22Rv1 (cell line): ENCODE results near the gene GRIN3B.

Experiments
- H3K27ac ChIP-seq: fragments of 450-650 bp; 2 replicates; pipeline ENCODE4 v1.5.1; 2017
- ZFX ChIP-seq: fragments of 450-650 bp; IDR thresholded peaks from 2 replicates; pipeline ENCODE4 v1.6.1; 2017; ENCODE audit warnings: antibody characterized with exemption, borderline replicate concordance
- TF ChIP-seq, protein P1 (sequence below): fragments of 450-650 bp; IDR thresholded peaks from 2 replicates; pipeline ENCODE4 v1.5.1; 2017; ENCODE audit warnings: mild to moderate bottlenecking

Gene GRIN3B

DNA sequence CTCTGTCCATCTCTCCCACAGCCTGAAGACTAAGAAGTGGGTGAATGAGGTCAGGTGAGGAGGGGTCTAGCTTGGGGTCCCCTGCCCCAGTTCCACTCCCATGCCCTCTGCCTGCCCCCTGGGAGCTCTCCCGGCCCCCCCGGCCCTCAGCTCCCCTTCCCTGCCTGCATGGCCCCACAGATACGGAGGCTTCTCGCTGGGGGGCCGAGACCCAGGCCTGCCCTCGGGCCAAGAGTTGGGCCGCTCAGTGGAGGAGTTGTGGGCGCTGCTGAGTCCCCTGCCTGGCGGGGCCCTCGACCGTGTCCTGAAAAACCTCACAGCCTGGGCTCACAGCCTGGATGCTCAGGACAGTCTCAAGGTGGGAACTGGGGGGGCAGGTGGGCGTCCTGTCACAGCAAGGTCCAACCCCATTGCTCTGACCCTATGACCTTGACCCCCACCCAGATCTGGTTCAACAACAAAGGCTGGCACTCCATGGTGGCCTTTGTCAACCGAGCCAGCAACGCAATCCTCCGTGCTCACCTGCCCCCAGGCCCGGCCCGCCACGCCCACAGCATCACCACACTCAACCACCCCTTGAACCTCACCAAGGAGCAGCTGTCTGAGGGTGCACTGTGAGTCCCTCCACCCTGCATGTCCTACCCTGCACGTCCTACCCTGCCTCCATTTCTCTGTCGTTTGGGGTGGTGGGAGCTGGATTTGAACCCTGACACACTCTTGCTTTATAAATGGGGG, 55.8 kb downstream of the GRIN3B start:
- no peak overlapping the region for H3K27ac ChIP-seq
- no peak for TF ChIP-seq ZFX
- TF ChIP-seq, protein P1, sequence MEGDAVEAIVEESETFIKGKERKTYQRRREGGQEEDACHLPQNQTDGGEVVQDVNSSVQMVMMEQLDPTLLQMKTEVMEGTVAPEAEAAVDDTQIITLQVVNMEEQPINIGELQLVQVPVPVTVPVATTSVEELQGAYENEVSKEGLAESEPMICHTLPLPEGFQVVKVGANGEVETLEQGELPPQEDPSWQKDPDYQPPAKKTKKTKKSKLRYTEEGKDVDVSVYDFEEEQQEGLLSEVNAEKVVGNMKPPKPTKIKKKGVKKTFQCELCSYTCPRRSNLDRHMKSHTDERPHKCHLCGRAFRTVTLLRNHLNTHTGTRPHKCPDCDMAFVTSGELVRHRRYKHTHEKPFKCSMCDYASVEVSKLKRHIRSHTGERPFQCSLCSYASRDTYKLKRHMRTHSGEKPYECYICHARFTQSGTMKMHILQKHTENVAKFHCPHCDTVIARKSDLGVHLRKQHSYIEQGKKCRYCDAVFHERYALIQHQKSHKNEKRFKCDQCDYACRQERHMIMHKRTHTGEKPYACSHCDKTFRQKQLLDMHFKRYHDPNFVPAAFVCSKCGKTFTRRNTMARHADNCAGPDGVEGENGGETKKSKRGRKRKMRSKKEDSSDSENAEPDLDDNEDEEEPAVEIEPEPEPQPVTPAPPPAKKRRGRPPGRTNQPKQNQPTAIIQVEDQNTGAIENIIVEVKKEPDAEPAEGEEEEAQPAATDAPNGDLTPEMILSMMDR = no peak

DNA sequence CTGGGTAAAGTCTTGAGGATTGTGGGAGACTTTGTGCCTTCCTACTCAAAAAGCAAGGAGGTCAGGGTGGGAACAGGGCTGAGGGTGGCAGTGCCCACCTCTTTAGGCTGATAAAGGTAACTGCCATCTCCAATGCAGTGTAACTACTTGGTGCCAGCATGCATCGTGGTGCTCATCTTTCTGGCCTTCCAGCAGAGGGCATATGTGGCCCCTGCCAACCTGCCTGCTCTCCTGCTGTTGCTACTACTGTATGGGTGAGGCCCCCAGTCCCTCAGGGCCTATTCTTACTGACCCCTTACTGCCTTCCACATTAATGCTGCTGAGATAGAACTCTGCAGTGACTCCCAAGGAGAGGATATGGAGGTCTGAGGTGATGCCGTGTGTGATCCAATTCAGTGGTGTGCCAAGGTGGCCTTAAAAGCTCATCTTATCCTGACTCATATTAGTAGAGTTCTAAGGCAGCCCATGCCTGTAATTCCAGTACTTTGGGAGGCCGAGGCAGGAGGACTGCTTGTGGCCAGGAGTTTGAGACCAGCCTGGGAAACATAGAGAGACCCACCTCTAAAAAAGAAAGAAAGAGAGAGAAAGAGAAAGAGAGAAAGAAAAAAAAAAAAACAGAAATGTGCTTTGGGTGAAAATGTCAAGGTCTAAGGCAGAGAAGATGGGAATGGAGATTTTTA, 57.1 kb downstream of the GRIN3B start:
- H3K27ac ChIP-seq = no peak overlapping the region

DNA sequence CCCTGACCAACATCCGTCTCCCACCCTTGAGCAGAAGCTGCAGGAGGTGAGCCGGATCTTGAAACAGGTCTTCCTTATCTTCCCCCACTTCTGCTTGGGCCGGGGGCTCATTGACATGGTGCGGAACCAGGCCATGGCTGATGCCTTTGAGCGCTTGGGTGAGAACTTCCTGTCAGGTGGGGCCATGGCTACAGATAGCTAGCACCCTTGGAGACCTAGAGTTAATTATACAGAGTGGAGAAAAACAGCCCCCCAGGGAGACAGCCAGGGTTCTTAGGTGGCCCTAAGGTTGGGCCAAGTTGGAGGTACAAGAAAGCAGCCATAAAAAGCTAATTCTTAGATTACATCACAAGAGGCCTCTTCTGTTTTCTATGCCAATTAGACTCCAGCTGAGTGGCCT, 57.9 kb downstream of the GRIN3B start:
- no peak overlapping the region for H3K27ac ChIP-seq
- TF ChIP-seq, protein P1 = no peak
- TF ChIP-seq ZFX = no peak

More for the DNA sequence above, 57.1 kb downstream of the GRIN3B start:
- TF ChIP-seq, protein P1 = no peak
- no peak for TF ChIP-seq ZFX
